Ovary (tissue), 3 donors: ENCODE results near the gene HK2.

Experiments used
- CTCF ChIP-seq, 3 donors: fragments of 450-650 bp in 2 of 3; fragments of 200-600 bp in 1 of 3; IDR thresholded peaks; one replicate each; pipeline versions ENCODE4 v1.5.1 to v1.8.0; 2016 to 2022; ENCODE audit warnings: antibody characterized with exemption in 3 of 3, mild to moderate bottlenecking in 1 of 3
- EP300 ChIP-seq: sonication (generic); formaldehyde crosslinking; IDR thresholded peaks from one replicate; pipeline ENCODE4 v1.6.1; 2017; ENCODE audit warnings: antibody characterized with exemption
- POLR2A ChIP-seq: fragments of 450-650 bp; IDR thresholded peaks from one replicate; pipeline ENCODE4 v1.6.1; 2017; ENCODE audit warnings: antibody characterized with exemption, mild to moderate bottlenecking, moderate library complexity
- donor health status: DM: no; HTN: no; CAD: no.

- TF ChIP-seq EP300, result no peak
- TF ChIP-seq CTCF (IDR thresholded peaks at IDR 0.05), result no peak
- no peak for TF ChIP-seq POLR2A
These were observed 37.0 kb downstream of the HK2 start for GRCh38 chr2:74870951-74871350.
